ENCODE data around the gene DMRT3. TPM values are rescaled to one million over a fixed set of nuclear protein-coding genes. Genes with fewer than 3 reads are reported as not detected.

Gene DMRT3
- total RNA-seq, 1 experiment from 2014 or later = not detected

- H3K27ac Mint-ChIP-seq (ENCODE audit: unreplicated experiment) = no peak overlapping the region
- Histone ChIP-seq H3K4me3 (ENCODE audit: low read depth, low read length) (no peak overlapping the region), H3K9me3 (no peaks in the 10 kb centered on the region), H3K36me3 (ENCODE audit: control insufficient read depth, insufficient read depth, low read length) (no peaks in the 10 kb centered on the region), H3K27me3 (replicated peaks; ENCODE audit: control insufficient read depth, insufficient read depth, low read length) (no peaks in the 10 kb centered on the region; the same call in 1 of the 2 replicates), H3K4me1 (no peaks in the 10 kb centered on the region)
- TF ChIP-seq CTCF (IDR thresholded peaks at IDR 0.05; ENCODE audit: insufficient read depth in 1 of 2, low read depth in 1 of 2, low read length in 1 of 2, severe bottlenecking in 1 of 2, unreplicated experiment in 1 of 2) = no peak
- H3K27me3 Mint-ChIP-seq (ENCODE audit: insufficient read depth, unreplicated experiment) = peaks cover 23% of the 10 kb centered on the region
- BruUV-seq (replicated peaks) = no TSS peak
- no peaks in the 10 kb centered on the region for H3K4me1 Mint-ChIP-seq (ENCODE audit: low read depth, unreplicated experiment)
- H3K36me3 Mint-ChIP-seq (ENCODE audit: insufficient read depth, unreplicated experiment) = no peaks in the 10 kb centered on the region
- no peak for DNase-seq
- H3K9me3 Mint-ChIP-seq (ENCODE audit: unreplicated experiment) = no peaks in the 10 kb centered on the region
- intact Hi-C loops (cut with micrococcal nuclease; ENCODE audit: unreplicated experiment) = no loop called here
- ChIA-PET CTCF (interaction anchor here (1.2 to 1.7 kb wide), 2 partner anchors 29 to 52 kb away, joined by 4 read pairs; no protein-coding TSS in a partner anchor), POLR2A (no interaction called here)
- no peak overlapping the region for H3K4me3 Mint-ChIP-seq (ENCODE audit: unreplicated experiment)
Observed at GRCh38 chr9:980640-981039, 4.2 kb downstream of the DMRT3 start.

GRCh38 chr9:981491-981898, 5.0 kb downstream of the DMRT3 start:
- Mint-ChIP-seq H3K36me3 (ENCODE audit: insufficient read depth, unreplicated experiment) (no peaks in the 10 kb centered on the region), H3K27ac (ENCODE audit: unreplicated experiment) (no peak overlapping the region), H3K4me1 (ENCODE audit: low read depth, unreplicated experiment) (no peaks in the 10 kb centered on the region), H3K9me3 (ENCODE audit: unreplicated experiment) (no peaks in the 10 kb centered on the region), H3K4me3 (ENCODE audit: unreplicated experiment) (no peak overlapping the region), H3K27me3 (ENCODE audit: insufficient read depth, unreplicated experiment) (peaks cover 26% of the 10 kb centered on the region)
- Histone ChIP-seq H3K4me1 (no peaks in the 10 kb centered on the region), H3K27me3 (replicated peaks; ENCODE audit: control insufficient read depth, insufficient read depth, low read length) (no peaks in the 10 kb centered on the region; the same call in 1 of the 2 replicates), H3K4me3 (ENCODE audit: low read depth, low read length) (no peak overlapping the region), H3K9me3 (no peaks in the 10 kb centered on the region), H3K36me3 (ENCODE audit: control insufficient read depth, insufficient read depth, low read length) (no peaks in the 10 kb centered on the region)
- CTCF ChIA-PET = interaction anchor here (1.2 to 1.7 kb wide), 2 partner anchors 28 to 88 kb away, joined by 3 to 4 read pairs; no protein-coding TSS in a partner anchor
- POLR2A ChIA-PET = no interaction called here
- no peak for DNase-seq
- no TSS peak for BruUV-seq (replicated peaks)
- TF ChIP-seq CTCF (IDR thresholded peaks at IDR 0.05; ENCODE audit: insufficient read depth in 1 of 2, low read depth in 1 of 2, low read length in 1 of 2, severe bottlenecking in 1 of 2, unreplicated experiment in 1 of 2) = no peak
- intact Hi-C loops (cut with micrococcal nuclease; ENCODE audit: unreplicated experiment) = no loop called here

- no peaks in the 10 kb centered on the region for H3K4me1 Mint-ChIP-seq (ENCODE audit: low read depth, unreplicated experiment)
- Histone ChIP-seq H3K36me3 (ENCODE audit: control insufficient read depth, insufficient read depth, low read length) (no peaks in the 10 kb centered on the region), H3K4me1 (no peaks in the 10 kb centered on the region), H3K4me3 (ENCODE audit: low read depth, low read length) (no peak overlapping the region), H3K9me3 (no peaks in the 10 kb centered on the region), H3K27me3 (replicated peaks; ENCODE audit: control insufficient read depth, insufficient read depth, low read length) (no peaks in the 10 kb centered on the region; the same call in 1 of the 2 replicates)
- no peak for TF ChIP-seq CTCF (IDR thresholded peaks at IDR 0.05; ENCODE audit: insufficient read depth in 1 of 2, low read depth in 1 of 2, low read length in 1 of 2, severe bottlenecking in 1 of 2, unreplicated experiment in 1 of 2)
- H3K27me3 Mint-ChIP-seq (ENCODE audit: insufficient read depth, unreplicated experiment) = peaks cover 29% of the 10 kb centered on the region
- H3K4me3 Mint-ChIP-seq (ENCODE audit: unreplicated experiment) = no peak overlapping the region
- CTCF ChIA-PET = no interaction called here
- intact Hi-C loops (cut with micrococcal nuclease; ENCODE audit: unreplicated experiment) = no loop called here
- BruUV-seq (replicated peaks) = no TSS peak
- no peak overlapping the region for H3K27ac Mint-ChIP-seq (ENCODE audit: unreplicated experiment)
- DNase-seq = no peak
- H3K9me3 Mint-ChIP-seq (ENCODE audit: unreplicated experiment) = no peaks in the 10 kb centered on the region
- POLR2A ChIA-PET = no interaction called here
- no peaks in the 10 kb centered on the region for H3K36me3 Mint-ChIP-seq (ENCODE audit: insufficient read depth, unreplicated experiment)
Observed at GRCh38 chr9:982394-983230, 6.2 kb downstream of the DMRT3 start.

Measured in Caco-2 (cell line).